Measurements from ENCODE around the gene SVBP. TPM values are rescaled to one million over a fixed set of nuclear protein-coding genes. Genes with fewer than 3 reads are reported as not detected.

SVBP gene, protein sequence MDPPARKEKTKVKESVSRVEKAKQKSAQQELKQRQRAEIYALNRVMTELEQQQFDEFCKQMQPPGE
- polyA plus RNA-seq: 40.0 and 48.9 TPM in 2 replicates

DNA sequence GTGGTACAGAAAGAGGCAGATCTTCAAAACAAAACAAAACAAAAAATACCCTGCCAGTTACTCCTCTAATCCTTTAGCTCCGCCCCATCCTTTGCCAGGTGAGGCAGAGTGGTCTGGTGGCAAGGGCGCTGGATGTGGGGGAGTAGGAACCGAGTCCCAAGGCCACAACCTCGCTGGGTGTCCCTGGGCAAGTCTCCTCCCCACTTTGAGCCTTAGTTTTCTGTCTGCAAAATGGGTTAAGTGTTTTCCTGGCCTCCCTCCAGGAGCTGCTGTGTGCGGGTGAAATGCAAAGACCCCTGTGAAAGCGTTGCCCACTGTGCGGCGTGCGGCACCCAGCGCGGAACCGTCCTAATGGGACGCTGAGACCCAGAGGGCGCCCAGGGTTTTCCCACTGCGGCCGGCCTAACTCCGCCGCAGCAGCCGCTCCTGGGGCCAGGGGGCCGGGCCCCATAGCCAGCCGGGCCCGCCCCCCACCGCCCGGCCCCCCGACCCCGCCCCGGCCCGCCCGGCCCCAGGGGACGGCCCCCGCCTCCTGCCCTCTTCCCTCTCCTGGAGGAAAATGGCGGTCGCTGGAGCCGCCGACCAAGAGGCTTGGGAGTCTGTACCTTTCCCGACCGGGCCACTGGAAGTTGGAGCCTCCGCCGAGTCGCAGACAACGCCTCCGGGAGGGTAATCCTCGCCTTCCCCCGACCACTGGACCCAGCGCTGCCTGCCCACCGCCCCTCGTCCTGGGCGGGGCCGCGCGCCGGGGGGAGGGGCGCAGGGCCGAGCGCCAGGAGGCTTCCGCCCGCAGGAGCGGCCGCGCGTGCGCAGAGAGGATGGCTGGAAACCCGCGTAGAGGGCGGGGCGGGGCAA, at the start of gene SVBP, which contains the start of gene ERMAP:
Gene SVBP, minus strand, starts transcription at position 813 of the 855 bp plus-strand sequence. CDS start 853 bp downstream, outside the sequence.
Gene ERMAP, plus strand, starts transcription at position 538 of the 855 bp plus-strand sequence. CDS start 13,327 bp downstream, outside the sequence.

DNA sequence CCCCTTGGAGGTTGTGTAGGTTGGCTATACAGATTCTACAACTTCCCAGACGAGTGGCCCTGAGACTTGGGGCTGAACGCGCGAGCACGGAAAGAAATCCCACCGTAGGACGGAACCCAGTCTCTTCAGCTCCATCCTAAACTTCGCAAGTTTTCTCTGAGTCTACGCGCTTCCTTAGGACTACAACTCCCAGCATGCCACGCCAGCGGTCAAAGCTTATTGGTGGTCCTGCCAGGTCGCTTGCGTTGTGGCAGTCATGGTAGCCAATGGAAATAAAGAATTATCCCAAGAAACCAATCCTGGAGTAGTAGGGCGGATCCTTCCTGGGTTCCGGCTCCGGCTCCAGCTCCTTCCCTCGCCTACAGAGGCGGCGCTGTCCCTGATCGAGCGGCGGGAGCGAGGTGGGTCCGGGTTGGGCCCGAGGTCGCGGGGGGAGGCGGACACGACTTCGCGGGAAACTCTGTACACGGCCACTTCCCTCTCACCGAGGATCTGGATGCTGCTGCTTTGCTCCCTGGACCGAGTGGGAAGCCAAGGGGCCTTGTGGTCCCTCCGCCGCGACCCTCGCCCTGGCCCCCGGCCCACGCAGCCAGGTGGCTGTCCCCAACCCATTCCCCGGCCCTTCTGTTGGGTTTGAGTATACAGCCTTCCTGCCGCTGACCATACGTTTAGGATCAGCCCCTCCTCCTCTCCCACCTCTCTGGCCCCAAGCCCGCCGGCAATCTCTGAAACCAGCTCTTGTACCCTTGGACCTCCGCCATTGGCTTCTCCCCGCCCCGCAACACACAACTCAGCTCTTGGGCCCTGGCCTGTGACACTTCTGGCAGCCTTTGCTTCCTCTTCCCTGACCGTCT, 29.3 kb upstream of the SVBP start, which contains the start of gene ZNF691:
Gene ZNF691, plus strand, starts transcription at position 357 of the 854 bp plus-strand sequence. CDS start 3,046 bp downstream, outside the sequence.

DNA sequence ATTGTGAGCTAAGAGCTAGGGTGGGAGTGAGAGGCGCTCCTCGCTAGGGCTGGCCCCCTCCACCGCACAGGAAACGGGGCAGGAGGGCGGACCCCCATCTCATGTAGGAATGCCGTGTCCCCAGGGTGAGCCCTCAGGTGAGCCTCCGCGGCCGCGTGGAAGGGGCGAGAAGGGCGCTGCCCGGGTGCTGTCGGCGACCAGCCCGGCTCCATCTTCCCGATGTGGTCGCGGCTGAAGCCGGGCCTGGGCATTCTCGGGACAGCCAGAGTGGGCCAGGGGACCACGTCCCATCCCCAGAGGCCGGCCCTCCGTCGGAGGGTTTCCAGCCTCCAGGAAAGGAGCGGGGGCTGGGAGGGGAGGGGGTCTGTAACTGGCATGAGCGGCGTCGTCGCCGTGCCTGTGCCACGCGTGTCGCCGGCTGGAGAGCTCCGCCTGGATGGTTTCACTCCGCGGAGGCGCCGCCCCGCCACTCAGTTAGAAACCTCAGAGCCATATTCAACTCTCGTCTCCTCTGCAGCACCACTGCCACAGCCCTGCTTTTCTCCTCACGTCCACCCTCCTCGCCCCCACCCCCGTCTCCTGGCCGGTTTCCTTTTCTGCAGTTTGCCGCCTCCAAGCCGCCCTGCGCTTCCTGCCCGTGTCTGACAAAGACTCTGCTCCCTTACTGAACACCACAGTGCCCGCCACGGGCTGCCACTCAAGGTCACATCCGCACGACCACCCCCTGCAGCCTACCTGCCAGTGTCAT, 32.1 kb downstream of the SVBP start, which contains the start of gene TMEM269:
Gene TMEM269, plus strand, starts transcription at position 46 of the 748 bp plus-strand sequence. CDS start 4,903 bp downstream, outside the sequence.

GRCh38 chr1:42766741-42767509, 50.3 kb downstream of the SVBP start, which contains the start of the genes C1orf50 and P3H1:
TSS of gene C1orf50 (plus strand) at chr1:42767249. CDS start at chr1:42767312, 63 bp downstream.
TSS of gene P3H1 (minus strand) at chr1:42767028. CDS start at chr1:42766971, 57 bp downstream.

Other genes with a start within 250 kb of the SVBP start
- gene PPIH, start 159.0 kb downstream of the SVBP start, polyA plus RNA-seq: 33.0 and 47.1 TPM in 2 replicates
- gene YBX1, start 135.0 kb downstream of the SVBP start, polyA plus RNA-seq: 43.8 and 52.3 TPM in 2 replicates
- not detected in 2 replicates for gene CLDN19, start 77.2 kb downstream of the SVBP start, polyA plus RNA-seq
- gene P3H1, start 50.4 kb downstream of the SVBP start, polyA plus RNA-seq: not detected in 2 replicates
- 1.7 and 4.1 TPM in 2 replicates for gene C1orf50, start 50.1 kb downstream of the SVBP start, polyA plus RNA-seq
- not detected in 2 replicates for gene TMEM269, start 32.4 kb downstream of the SVBP start, polyA plus RNA-seq
- 0.95 and 4.3 TPM in 2 replicates for gene ERMAP, start 275 bp downstream of the SVBP start, polyA plus RNA-seq
- 0.29 and 2.4 TPM in 2 replicates for gene ZNF691, start 29.2 kb upstream of the SVBP start, polyA plus RNA-seq
- gene SLC2A1, start 141.5 kb upstream of the SVBP start, polyA plus RNA-seq: 7.5 and 8.7 TPM in 2 replicates